GM12891 (cell line): ENCODE measurements around the gene DIP2A.

ENCODE experiments used
- POLR2A ChIP-seq: IDR thresholded peaks from 2 replicates; pipeline ENCODE4 v1.6.1; 2011; ENCODE audit warnings: low read depth, low read length, control low read depth
- POU2F2 ChIP-seq: IDR thresholded peaks from 2 replicates; pipeline ENCODE4 v1.6.1; 2011; ENCODE audit warnings: low read depth, mild to moderate bottlenecking, control low read depth, low read length, moderate library complexity

GRCh38 chr21:46425571-46425970, 33.1 kb upstream of the DIP2A start:
- no peak for TF ChIP-seq POLR2A
- TF ChIP-seq POU2F2 = no peak
